Fibroblast of peridontal ligament (primary cell): ENCODE results near the gene TRAPPC3L.
A peak's percentile ranks its signal among the peaks of the same experiment; 100 is the strongest.

Source experiments
- DNase-seq: peaks from one replicate; pipeline ENCODE4 v3.0.0-alpha.2; 2010; ENCODE audit errors: extremely low read depth

The TRAPPC3L gene

DNA sequence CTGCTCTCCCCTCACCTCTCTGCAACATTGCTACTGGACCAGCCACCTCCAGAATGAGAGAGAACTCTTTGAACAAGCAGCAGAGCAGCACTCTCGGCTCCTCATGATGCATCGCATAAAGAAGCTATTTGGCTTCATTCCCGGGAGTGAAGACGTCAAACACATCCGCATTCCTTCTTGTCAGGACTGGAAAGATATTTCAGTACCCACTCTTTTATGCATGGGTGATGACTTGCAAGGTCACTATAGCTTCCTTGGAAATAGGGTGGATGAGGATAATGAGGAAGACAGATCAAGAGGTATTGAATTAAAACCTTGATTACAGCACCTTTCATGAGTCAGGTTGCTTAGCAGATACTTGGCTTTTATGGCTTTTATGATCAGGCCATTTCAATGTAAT, 12.4 kb upstream of the TRAPPC3L start:
- peak; percentile 97 for DNase-seq

DNA sequence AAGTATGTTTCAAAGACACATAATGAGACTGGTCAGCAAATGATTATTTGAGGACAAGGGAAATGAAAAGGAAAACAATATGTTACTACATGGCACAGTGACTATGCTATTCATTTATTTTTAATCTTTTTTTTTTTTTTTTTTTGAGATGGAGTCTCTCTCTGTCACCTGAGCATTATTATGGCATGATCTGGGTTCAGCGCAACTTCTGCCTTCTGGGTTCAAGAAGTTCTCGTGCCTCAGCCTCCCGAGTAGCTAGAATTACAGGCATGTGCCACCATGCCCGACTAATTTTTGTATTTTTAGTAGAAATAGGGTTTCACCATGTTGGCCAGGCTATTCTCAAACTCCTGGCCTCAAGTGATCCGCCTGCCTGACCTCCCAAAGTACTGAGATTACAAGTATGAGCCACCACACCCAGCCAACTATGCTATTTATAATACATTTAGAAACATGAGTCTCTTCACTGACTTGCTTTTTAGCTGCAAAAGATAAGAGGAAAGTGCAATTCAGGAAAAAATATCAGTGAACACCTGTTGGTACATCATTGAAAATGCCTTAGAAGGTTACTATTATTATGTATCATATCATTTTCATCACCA, 11.4 kb upstream of the TRAPPC3L start:
- DNase-seq: no peak

DNA sequence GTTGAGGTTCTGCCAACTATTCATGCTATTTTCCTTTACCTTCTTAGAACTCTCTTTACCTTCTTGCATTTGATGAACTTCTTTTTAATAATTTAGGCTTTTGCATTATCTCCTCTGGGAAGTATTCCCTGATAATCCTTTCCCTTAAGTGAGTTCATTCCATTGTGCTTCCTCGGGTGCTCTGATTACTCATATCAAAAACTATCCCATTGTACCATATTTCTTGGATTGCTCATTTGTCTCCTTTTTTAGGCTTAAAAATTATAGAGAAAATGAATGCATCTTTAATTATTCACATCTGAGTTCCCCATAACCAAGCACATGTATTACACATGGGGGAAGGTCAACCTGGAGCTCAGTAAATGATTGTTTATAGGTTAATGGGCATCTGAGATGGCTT, 10.6 kb upstream of the TRAPPC3L start:
- DNase-seq: peak; percentile 81

DNA sequence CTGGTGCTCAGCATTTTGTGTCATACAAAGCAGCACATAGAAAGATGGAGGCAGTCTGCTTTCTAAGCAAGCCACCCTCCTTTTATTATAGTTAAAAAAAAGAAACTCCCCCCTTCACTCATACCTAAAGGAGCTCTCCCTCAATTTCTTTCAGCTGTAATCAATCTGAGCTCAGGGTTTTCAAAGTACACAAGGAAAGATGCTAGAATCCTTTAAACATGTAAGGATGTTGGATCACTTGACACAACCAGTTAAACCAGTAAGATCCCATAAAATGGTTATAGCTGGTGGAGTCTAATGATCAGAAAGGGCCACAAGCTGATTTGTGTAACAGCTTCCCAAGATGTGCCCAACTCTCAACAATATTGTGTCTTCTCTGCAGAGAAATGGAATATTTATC, 8.0 kb upstream of the TRAPPC3L start, which contains the start of gene CALHM4:
CALHM4 (plus strand) TSS at position 301 of the 400 bp plus-strand sequence; CDS start at position 344, 43 bp downstream.
- no peak for DNase-seq

DNA sequence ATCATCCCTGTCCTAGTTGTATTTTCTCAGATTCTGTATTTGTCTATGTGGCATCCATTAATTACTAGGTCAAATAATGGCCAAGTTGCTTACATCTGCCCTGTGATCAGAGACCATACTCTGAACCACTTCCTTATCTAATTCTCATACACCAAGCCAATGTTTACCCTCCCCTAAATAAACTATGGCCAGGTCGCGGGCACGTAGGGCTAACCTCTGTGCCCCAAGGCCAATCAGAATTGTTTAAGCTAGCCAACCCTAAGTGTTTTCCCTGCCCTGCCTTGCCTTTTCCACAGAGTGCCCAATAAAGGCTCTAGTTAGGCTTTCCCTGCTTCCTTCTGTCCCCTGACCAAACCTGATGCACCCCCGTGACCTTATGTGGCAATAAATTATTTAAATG, 5.3 kb upstream of the TRAPPC3L start:
- DNase-seq: no peak

DNA sequence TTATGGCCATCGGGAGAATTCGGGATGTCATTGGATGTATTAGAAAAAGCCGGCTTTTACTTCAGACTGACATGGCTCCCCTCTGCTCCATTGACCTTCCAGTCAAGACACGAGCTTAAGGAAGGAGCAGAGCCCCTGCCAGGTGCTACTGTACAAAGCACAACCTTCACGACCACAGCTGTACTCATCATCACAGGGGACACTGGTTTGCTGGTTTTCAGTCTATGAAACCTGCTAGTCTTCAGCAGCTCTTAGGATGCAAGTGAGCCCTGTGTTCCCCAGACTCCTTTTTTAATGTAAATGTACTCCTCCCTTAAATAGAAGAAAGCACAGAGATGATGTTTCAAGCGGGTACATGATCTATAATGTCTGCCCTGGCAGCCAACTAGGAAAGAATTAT, 1.9 kb upstream of the TRAPPC3L start:
- no peak for DNase-seq

DNA sequence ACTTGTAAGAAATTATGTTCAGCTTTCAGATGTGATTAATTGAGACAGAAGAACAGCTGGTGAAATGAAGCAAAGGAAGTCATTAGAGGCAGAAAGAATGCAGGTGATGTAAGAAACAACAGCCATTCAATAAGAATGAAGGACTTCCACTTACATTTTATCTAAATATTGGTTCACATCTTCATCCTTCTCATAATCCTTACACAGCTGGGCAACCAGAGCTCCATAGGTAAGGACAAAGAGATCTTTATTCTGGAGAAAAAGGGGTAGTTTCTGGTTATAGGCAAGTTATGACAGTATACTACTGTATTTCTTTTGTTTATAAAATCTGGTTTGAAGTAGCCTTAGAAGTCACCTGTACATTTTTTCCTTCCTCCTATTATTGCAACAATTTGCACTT, 2.3 kb downstream of the TRAPPC3L start:
- no peak for DNase-seq

DNA sequence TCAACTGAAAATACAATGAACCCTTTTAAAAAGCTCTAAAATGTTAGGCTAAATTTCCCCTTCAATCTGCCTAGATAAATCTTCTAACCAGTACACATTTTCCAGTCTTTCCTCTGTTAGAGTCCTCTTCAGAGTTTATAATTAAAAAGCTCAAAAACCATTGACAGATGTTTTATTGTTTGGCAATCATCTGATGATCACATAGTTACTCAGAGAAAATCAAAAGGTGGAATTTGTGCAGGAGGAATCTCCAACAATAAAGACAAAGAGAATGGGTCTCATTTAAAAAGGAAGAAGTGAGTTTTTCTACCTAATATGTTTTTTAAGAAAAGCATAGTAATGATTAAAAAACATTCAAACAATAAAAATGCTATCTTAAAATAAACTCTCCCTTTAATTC, 3.1 kb downstream of the TRAPPC3L start:
- no peak for DNase-seq

DNA sequence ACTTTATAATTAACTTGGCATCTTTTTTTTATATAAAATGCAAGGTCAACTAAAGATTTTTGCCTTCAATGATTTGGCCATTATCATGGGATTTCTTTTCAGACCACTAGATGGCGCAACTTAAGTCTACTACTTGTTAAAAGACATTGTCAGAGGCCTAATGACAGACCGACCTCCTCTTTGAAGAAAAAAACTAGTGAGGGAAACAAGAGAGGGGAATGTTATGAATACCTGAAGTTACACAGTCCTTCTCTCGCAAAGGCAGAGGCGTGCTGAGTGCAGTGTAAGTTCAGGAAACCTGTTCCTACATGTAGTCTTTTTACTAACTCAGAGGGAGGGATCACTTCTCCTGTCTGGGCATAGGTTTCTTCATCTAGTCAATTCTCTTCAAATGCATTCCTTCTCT, 9.3 kb downstream of the TRAPPC3L start:
- peak; percentile 83 for DNase-seq

DNA sequence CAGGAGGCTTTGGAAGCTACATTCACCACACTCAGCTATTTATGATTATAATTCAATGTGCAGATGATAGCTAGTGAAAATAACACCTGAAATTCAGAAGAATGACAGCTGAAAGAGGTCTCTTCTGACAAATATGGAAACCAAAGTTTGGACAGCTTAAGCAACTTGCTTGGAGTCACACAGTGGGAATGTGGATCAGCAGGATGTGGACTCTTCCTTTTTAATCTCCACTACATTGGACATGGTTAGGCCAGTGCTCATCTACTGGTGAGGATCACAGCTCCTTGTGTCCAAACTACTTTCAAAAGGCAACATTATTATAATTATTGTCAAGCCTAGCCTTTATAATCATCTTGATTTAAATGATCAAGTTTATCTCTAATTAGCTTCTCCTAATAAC, 10.4 kb downstream of the TRAPPC3L start:
- DNase-seq: no peak

DNA sequence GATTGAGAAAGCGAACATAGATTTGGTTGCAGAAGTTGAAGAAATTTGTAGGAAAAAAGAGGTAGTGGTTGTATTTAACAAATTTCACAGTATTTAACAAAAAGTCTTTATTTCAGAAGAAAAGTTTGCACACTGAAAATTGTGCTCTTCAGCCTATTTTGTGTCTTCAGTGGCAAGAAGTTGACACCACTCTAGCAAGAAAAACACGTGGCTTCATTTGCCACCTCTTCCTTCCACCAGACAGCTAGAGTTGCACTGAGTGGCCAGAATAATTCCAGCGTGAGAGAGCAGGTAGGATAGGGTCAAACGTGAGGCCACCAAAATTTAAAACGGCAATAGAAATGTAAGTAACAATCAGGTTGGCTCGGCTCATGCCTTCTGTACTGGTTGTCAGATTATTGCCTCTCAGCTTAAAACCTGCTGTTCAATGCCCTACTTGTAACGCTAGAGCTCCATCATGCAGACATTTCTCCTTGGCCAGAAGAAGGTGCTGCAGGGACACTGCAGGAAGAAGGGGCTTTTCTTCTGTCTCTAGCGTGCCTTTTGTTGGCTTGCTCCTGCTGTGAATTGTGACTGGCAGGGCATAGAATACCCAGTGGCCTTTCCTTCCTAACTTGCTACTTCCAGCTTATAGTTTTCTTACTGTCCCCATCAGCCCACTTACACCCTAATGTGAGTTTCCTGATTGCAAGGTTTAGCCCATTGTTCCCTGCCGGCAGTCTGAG, 12.1 kb downstream of the TRAPPC3L start:
- no peak for DNase-seq

DNA sequence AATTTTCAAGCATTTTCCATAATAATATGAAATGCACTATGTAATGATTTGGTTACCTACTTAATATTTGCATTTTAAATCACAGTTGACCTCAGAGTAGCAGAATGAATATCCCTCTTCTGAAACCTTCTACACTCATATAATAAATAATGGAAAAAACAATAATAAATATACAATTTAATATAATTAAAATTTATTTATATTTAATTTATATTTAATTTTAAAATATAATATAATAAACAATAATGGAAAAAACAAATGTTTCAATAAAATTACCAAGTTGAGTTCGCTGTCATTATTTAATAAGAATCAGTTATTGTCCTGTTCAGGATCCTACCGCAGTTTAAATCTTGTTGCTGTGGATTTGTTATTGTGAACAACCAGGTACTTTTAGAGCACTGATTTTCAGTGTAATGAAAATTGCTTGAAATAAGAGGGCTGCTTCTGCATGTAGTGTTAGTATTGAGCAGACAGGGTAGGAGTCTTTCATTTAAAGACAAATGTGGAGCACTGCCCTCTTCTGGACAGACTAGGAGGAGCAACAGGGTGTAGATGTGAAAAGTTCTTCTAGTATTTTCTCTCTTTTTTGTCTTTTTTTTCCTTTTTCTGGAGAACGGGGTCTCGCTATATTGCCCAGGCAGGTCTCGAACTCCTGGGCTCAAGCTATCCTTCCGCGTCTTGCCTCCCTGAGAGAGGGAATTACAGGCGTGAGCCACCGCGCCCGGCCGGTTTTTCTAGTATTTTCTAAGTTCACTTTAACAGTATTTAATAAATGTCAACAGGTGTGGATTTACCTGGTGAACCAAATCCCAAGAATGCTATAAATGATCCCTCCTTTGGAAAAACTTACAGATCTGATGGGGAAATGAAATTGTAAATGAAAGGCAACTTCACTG, 13.6 kb downstream of the TRAPPC3L start:
- peak; percentile 87 for DNase-seq

DNA sequence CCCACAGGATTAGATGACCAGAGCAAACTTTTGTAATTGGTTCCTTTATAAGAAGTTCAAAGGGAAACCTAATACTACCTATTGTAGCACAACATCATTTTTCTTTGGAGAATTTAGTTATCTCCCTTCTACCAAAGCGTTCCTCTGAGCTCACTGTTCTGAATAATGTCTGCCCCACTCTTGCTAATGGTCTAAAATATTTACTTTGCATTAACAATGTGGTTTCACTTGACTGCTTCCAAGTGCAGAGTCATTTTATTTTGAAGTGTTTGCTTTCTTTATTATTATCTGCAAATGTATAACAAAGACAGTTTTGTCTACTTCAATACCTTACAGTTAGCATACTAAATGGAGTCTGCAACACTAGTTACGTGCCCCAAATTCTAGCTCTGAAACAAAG, 15.0 kb downstream of the TRAPPC3L start:
- DNase-seq: peak; percentile 42

DNA sequence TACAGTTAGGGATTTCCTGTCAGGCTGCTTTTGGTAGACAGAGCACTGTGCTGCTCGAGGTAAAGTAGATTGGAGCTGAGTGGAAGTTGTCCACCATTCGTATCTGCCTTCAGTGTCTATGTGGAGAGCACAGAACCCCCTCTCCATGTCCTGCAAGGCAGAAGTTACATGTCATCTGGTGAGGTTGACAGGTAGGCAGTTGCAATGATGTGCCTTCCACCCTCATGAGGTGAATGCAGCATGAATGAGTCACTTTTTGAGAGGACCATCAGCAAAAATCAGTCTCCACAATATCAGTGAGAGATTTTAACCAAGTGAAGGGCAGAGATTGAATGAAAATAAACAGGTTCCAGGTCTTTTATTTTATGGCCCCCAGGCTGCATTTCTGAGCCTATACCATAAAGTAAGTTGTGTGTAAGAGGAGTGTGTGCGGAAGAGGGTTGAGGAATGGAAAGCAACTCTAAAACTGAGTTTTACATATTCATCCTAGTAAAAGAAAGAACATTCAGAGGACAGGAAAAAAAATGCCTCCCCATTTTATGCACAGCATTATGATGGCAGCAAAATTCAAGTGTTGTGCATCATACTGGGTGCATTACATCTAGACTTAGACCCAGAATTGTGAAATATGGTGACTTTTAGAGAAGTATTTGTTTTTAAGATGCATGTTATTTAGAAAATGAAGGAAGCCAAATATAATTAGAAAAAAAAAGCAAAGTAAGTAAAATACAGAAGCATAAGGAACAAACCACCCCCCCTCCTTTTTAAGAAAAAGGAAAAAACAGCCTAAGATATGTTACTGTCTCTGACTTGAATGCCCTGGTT, 15.8 kb downstream of the TRAPPC3L start:
- no peak for DNase-seq

DNA sequence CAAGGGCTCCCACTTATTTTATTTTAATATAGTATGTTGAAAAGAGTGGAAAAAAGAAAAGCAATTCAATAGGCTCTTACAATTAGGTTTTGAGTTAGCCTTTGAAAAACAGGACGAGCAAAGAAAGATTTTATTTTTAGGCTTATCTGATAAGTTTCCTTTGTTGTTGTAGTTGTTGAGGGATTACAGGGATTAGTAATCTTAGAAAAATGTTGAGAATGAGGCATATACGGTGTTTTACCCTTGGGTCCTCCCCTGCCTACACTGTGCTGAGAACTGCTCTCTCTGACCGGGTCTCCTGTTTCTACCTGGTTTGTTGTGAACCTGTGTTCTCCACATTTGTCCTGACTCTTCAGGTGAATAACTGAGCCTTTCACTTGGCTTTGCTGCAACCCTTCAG, 16.7 kb downstream of the TRAPPC3L start:
- no peak for DNase-seq

DNA sequence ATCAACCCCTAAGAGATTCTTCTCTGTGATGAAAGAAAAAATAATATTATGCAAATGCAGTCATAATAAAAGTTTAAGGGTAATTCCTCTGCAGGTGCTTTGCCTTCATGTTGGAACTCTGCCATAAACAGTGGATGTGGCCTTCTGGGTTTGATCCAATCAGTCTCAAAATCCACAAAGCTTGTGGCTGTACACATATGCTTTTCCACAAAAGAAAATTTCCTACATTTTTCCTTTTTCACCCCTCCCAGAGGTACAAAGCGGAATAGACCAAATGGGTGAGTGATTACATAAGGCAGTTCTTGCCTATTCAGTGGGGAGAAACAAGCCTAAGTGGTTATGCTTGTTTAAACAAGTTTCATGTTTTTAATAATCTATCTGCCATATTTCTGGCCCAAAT, 17.4 kb downstream of the TRAPPC3L start:
- no peak for DNase-seq

DNA sequence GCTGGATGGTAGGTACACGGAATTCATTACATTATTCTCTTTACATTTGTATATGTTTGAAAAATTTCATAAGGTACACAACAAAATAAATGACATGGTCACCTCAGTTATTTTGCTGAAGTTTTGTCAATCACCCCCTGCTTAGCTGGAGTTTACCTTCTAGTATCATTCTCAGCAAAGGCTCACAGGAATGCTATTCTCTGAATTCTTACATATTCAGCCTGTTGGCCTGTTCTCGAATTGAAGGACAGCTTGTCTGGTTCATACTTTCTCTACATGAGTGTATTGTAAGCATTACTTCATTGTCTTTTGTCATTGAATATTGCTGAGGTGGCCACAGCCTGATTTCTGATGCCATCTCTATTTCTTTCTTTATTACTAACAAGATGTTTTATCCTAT, 21.2 kb downstream of the TRAPPC3L start:
- no peak for DNase-seq

DNA sequence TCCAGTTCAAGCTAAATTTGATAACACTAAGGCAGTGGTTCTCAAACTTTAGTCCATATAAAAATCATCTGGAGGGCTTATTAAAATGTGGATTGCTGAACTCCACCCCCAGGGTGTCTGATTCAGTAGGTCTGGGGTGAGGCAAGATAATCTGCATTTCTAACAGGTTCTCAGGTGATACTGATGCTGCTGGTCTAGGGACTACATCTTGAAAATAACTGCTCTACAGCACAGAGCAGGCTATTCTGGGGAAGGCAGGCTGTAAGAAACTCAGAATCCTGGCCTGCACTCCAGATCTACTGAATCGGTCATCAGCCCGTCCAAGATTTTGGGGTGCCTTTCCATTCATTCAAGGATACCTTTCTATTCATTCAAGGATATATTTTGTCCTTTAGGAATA, 22.6 kb downstream of the TRAPPC3L start:
- no peak for DNase-seq

DNA sequence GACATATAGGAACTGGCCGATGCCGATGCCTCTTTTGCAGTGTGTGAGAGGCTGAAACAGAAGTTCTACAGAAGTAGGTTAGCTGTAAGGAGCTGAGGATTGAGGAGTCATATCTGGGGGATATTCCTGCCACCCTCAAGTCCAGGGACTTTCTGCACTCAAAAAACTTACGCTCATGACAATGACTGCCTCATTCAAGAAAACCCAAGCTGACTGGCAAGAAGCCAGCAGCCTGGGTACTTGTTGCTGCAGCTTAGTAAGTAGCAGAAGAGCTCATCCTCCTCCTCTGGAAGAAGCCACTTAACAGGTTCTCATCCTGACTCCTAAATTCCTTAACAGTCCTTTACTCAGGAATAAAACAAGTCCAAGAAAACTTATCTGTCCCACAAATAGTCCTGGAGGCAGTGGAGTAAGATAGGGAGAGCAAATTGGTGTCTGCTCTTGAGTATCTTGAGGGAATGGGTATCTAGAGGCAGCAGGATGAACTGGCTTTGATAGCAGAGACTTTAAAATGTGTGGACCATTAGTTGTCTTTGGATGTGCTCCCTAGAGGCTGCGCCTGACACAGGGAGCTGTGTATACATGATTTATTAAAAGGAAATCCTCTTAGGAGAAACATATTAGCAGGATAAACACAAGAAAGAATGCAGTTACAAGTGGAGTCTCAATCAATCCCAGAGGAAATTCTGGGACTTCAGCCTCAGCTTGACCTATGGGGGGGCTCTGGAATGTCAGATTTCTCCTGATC, 26.7 kb downstream of the TRAPPC3L start:
- DNase-seq: no peak

DNA sequence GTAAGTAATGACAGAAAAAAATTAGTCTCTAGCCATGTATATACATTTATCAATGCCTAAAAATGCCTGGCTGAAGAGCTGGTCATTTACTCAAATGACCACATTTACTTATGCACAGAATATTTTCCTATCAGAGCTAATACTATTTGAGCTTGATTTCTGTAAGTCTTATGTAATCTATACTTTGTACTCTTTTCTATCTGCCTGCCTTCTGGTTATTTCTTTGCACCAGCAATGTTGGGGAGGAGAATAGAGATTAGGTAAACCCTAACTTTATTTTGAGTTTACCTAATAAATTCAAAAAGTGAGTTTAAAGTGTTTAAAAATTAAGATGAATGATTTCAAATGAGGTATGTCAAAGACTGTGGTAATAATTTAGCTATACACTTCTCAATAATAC, 30.3 kb downstream of the TRAPPC3L start:
- no peak for DNase-seq

DNA sequence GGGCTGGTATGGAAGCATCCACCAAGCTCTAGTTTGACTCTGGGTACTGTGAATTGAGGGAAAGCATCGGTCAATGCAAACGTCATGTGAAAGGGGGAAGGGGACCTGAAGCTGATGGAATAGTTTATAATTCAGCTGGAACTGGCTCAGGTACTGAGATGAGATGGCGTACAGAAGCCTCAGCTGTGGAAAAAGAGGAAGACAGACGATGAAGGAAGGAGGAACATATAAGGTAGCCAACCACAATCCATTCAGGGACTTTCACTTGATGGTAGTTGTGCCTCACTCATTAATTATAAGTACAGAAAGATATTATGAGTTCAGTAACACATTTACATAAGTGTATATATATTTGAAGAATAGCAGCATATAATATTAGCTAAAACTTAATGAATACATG, 31.4 kb downstream of the TRAPPC3L start:
- DNase-seq: no peak
